GM21390 (cell line): ENCODE results near the gene EOMES.

Experiments
- ATAC-seq: cut with Tn5 transposase; IDR thresholded peaks from one replicate; pipeline ENCODE4 v1.9.1; 2021; ENCODE audit not compliant: unreplicated experiment

The EOMES gene

GRCh38 chr3:27681249-27681748, 40.8 kb downstream of the EOMES start:
- peak; percentile 74 for ATAC-seq

- ATAC-seq = peak; percentile 20
These were observed 41.4 kb downstream of the EOMES start for GRCh38 chr3:27680517-27681246.

DNA sequence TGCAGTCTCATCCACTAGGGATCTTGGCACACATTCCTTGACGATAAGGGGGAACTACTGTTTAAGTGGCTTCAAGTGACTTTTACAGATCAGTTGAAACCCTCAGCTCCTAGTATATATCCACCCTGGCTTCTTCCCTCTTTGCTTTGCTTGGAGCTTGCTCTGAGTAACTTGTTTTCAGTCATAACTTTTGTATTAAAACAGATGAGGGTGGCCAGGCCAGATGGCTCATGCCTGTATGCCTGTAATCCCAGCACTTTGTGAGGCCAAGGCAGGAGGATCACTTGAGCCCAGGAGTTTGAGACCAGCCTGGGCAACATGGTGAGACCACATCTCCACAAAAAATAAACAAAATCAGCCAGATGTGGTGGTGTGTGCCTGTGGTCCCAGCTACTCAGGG, 42.4 kb downstream of the EOMES start:
- no peak for ATAC-seq

- no peak for ATAC-seq
These were observed 43.9 kb downstream of the EOMES start for GRCh38 chr3:27678234-27678633.

DNA sequence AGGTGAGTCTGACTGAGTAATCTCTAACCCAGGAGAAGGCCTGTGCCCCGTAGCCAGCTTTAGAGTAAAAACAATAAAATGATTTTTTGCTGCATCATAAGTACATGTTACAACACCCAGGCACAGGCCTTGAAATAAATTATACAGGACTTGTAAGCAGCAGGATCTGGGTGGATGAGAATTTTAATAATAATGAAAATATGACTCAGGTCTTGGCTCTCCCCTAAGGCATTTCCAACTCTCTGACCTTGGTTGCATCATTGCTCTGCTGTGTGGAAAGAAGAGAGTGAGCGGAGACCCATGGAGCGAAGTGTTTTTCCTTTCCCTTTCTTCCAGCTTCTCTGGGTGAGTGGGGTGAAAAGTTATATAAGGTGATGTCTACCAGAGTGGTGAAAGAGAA, 44.6 kb downstream of the EOMES start:
- no peak for ATAC-seq

DNA sequence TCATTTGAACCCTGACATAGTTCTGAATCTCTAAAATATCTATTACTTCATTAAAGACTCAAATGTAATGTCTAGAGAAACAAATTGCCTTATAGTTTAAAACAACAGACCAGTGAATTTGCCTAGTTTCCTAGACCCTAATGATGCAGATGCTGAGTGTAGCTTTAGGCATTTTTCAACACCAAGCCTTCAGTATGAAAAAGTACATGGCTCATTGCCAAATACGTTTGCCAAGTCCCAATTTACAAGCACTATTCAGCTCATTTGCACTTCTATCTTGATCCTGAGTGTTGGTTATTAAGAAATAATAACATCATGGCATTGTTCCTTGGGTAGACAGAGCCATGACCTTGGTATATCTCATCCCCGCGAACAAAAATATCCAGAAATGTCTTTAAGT, 46.8 kb downstream of the EOMES start:
- ATAC-seq = no peak

- no peak for ATAC-seq
These were observed 48.4 kb downstream of the EOMES start for GRCh38 chr3:27673701-27674100.

DNA sequence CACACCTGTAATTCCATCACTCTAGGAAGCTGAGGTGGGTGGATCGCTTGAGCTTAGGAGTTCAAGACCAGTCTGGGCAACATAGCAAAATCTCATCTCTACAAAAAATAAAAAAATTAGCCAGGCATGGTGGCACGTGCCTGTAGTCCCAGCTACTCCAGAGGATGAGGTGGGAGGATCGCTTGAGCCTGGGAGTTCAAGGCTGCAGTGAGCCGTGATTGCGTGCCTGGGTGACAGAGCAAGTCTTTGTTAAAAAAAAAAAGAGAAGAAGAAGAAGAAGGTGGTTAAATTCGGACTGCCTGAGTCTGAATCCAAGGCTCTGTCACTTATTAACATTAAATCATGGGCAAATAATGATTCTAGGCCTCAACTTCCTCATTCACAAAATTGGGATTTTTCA, 51.0 kb downstream of the EOMES start:
- no peak for ATAC-seq

DNA sequence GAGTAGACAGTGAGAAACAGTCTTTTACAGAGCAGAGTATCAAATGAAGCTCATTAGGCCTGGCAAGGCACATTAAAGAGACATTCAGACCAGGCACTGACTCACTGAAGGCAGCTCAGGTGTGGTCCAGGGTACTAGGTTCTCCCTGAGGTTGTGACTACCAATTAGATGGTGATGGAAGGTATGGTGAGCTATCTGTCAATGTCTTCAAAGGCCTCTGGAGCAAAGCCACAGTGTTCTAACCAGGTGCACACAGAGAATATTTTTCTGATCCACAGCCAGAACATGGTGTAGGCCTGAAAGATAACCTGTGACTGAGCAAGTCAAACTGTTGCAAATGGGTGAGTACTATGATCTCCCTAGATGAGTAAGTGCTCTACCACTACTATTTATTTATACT, 51.5 kb downstream of the EOMES start:
- ATAC-seq = no peak

- peak; percentile 45 for ATAC-seq
These were observed 52.5 kb downstream of the EOMES start for GRCh38 chr3:27669591-27669990.

DNA sequence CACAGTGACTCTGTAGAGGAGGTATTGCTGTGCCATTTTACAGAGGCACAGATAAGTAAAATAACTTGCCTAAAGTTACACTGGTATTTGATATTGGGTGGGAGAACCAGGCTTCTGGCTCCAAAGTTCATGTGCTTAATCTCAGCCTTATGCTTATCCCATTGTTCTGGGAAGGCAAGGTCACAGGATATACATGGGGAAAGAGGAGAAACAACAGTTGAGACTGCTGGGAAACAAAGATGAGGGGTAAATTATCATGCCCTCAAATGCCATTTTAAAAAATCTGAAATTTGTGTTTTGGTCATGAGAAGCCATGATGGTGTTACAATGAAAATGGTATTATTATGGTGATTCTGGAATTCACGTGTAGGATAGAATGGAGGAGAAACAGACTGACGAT, 54.4 kb downstream of the EOMES start:
- ATAC-seq = no peak

- ATAC-seq = no peak
These were observed 55.4 kb downstream of the EOMES start for GRCh38 chr3:27666708-27667107.

DNA sequence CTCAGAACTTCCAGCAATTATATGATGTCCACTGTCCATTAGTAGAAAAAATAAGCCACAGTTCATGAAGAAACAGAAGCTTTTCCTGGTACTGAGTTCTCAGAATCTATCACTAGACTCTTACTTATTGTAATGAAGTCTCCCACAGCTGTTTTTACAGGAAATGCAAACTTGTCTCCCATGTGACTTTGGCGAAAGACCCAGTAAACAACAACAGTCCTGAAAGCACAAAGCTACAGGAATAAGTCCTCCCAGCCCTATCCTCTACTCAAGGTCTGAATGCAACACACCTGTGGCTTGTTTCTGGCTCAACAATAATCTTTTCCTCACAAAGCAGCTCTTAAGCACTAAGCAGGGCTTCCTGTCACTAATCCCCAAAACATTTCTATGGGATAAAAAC, 55.9 kb downstream of the EOMES start:
- ATAC-seq = peak; percentile 57
